ENCODE results near the gene C6orf89.
A peak's percentile ranks its signal among the peaks of the same experiment; 100 is the strongest.

GRCh38 chr6:36897609-36898008 lies 11.9 kb downstream of the C6orf89 start:
- no peak for TF ChIP-seq PHB2 (IDR thresholded peaks at IDR 0.05; ENCODE audit: partially characterized antibody)
- TF ChIP-seq ZNF549 (CRISPR knock-in tag; IDR thresholded peaks at IDR 0.05) = no peak
- TF ChIP-seq BRD4 (CRISPR knock-in tag; IDR thresholded peaks at IDR 0.05) = no peak
- TF ChIP-seq BHLHE40 (IDR thresholded peaks at IDR 0.05; ENCODE audit: low read length) = no peak
- TF ChIP-seq TAF1 (CRISPR knock-in tag; IDR thresholded peaks at IDR 0.05) = no peak
- TF ChIP-seq POLR2A (IDR thresholded peaks at IDR 0.05; ENCODE audit: insufficient read depth in 1 of 2, low read depth in 2 of 2, low read length in 2 of 2) = no peak
- peak; percentile 42 for TF ChIP-seq CTCF (CRISPR knock-in tag; IDR thresholded peaks at IDR 0.05)
- TF ChIP-seq RELA (CRISPR knock-in tag; IDR thresholded peaks at IDR 0.05) = no peak

All from HepG2 (cell line).